ENCODE measurements around the gene HAGH. TPM values are rescaled to one million over a fixed set of nuclear protein-coding genes. Genes with fewer than 3 reads are reported as not detected.

HAGH gene
- polyA plus RNA-seq, 1 donor from 2014 or later, result 163 TPM

GRCh38 chr16:1790611-1791255 lies 35.9 kb downstream of the HAGH start:
- H3K79me2 ChIP-seq (replicated peaks; ENCODE audit: insufficient read depth, low read length), result no peaks in the 10 kb centered on the region
- no peak overlapping the region for H3K9ac ChIP-seq (ENCODE audit: low read length)
- no peaks in the 10 kb centered on the region for H4K20me1 ChIP-seq (ENCODE audit: insufficient read depth)
- H3K4me3 ChIP-seq (ENCODE audit: low read length), result no peak overlapping the region
- TF ChIP-seq RAD21 (conservative IDR thresholded peaks at IDR 0.05), result no peak
- no peak for TF ChIP-seq REST (IDR thresholded peaks at IDR 0.05; ENCODE audit: borderline replicate concordance)
- TF ChIP-seq SMC3 (conservative IDR thresholded peaks at IDR 0.05; ENCODE audit: poor library complexity), result no peak
- TF ChIP-seq MXI1 (conservative IDR thresholded peaks at IDR 0.05; ENCODE audit: poor library complexity, severe bottlenecking), result no peak
- no peak for TF ChIP-seq EZH2 (IDR thresholded peaks at IDR 0.05; ENCODE audit: borderline replicate concordance, insufficient read depth, low read length, poor library complexity, severe bottlenecking)
- TF ChIP-seq TAF1 (IDR thresholded peaks at IDR 0.05; ENCODE audit: low read depth), result no peak
- no peak for TF ChIP-seq EP300 (conservative IDR thresholded peaks at IDR 0.05; ENCODE audit: poor library complexity, severe bottlenecking)
- no peak for TF ChIP-seq CTCF (IDR thresholded peaks at IDR 0.05; ENCODE audit: poor library complexity, severe bottlenecking)
- TF ChIP-seq POLR2AphosphoS5 (IDR thresholded peaks at IDR 0.05), result no peak
- H3K9me2 ChIP-seq (ENCODE audit: insufficient read depth, low read length), result no peaks in the 10 kb centered on the region
- H3K36me3 ChIP-seq (ENCODE audit: insufficient read depth, low read length), result no peaks in the 10 kb centered on the region
- H3F3A ChIP-seq (ENCODE audit: insufficient read depth, low read length, poor library complexity, severe bottlenecking), result no peaks in the 10 kb centered on the region
- H3K4me2 ChIP-seq (ENCODE audit: low read length), result no peak overlapping the region
- H3K27me3 ChIP-seq (ENCODE audit: insufficient read depth, low read depth, low read length), result no peaks in the 10 kb centered on the region
- no peak overlapping the region for H2AFZ ChIP-seq (ENCODE audit: low read depth, low read length)
- H3K27ac ChIP-seq (ENCODE audit: low read length), result no peak overlapping the region
- no peaks in the 10 kb centered on the region for H3K9me3 ChIP-seq (ENCODE audit: low read length)

- no peak overlapping the region for H2AFZ ChIP-seq (ENCODE audit: low read depth, low read length)
- H3K4me3 ChIP-seq (ENCODE audit: low read length), result no peak overlapping the region
- no peak overlapping the region for H3K9ac ChIP-seq (ENCODE audit: low read length)
- H3K79me2 ChIP-seq (replicated peaks; ENCODE audit: insufficient read depth, low read length), result peaks cover under 1% of the 10 kb centered on the region
- H4K20me1 ChIP-seq (ENCODE audit: insufficient read depth), result no peaks in the 10 kb centered on the region
- H3F3A ChIP-seq (ENCODE audit: insufficient read depth, low read length, poor library complexity, severe bottlenecking), result no peaks in the 10 kb centered on the region
- no peak overlapping the region for H3K4me2 ChIP-seq (ENCODE audit: low read length)
- H3K27me3 ChIP-seq (ENCODE audit: insufficient read depth, low read depth, low read length), result no peaks in the 10 kb centered on the region
- H3K27ac ChIP-seq (ENCODE audit: low read length), result no peak overlapping the region
- no peaks in the 10 kb centered on the region for H3K9me2 ChIP-seq (ENCODE audit: insufficient read depth, low read length)
- TF ChIP-seq REST (IDR thresholded peaks at IDR 0.05; ENCODE audit: borderline replicate concordance) (no peak), MXI1 (conservative IDR thresholded peaks at IDR 0.05; ENCODE audit: poor library complexity, severe bottlenecking) (no peak), EP300 (conservative IDR thresholded peaks at IDR 0.05; ENCODE audit: poor library complexity, severe bottlenecking) (no peak), SMC3 (conservative IDR thresholded peaks at IDR 0.05; ENCODE audit: poor library complexity) (no peak), CTCF (IDR thresholded peaks at IDR 0.05; ENCODE audit: poor library complexity, severe bottlenecking) (no peak), POLR2AphosphoS5 (IDR thresholded peaks at IDR 0.05) (no peak), TAF1 (IDR thresholded peaks at IDR 0.05; ENCODE audit: low read depth) (no peak), EZH2 (IDR thresholded peaks at IDR 0.05; ENCODE audit: borderline replicate concordance, insufficient read depth, low read length, poor library complexity, severe bottlenecking) (no peak), RAD21 (conservative IDR thresholded peaks at IDR 0.05) (no peak)
- H3K9me3 ChIP-seq (ENCODE audit: low read length), result no peaks in the 10 kb centered on the region
- no peaks in the 10 kb centered on the region for H3K36me3 ChIP-seq (ENCODE audit: insufficient read depth, low read length)
Measured at GRCh38 chr16:1790261-1790610, 36.4 kb downstream of the HAGH start.

All from neural cell (in vitro differentiated cells).